GM12892 (cell line): ENCODE measurements around the gene IL17B.
A peak's percentile ranks its signal among the peaks of the same experiment; 100 is the strongest.

Experiments
- DNase-seq: peaks from one replicate; pipeline ENCODE4 v3.0.0; 2011; ENCODE audit not compliant: insufficient read length
- FAIRE-seq: peaks from 2 replicates; lab custom pipeline; 2011; peaks lifted over from hg19 to GRCh38; lab: Jason Lieb, UNC
- POLR2A ChIP-seq: IDR thresholded peaks from 2 replicates; pipeline ENCODE4 v1.6.1; 2011; ENCODE audit warnings: low read depth, low read length, control low read depth
- POLR2AphosphoS5 ChIP-seq: IDR thresholded peaks from 2 replicates; pipeline ENCODE4 v1.6.1; 2011; ENCODE audit warnings: low read depth, low read length, control low read depth
- TAF1 ChIP-seq: IDR thresholded peaks from 2 replicates; pipeline ENCODE4 v1.6.1; 2011; ENCODE audit warnings: low read depth, mild to moderate bottlenecking, control low read depth, low read length, borderline replicate concordance

The IL17B gene

GRCh38 chr5:149367972-149368645 lies 11.0 kb downstream of the IL17B start:
- no peak for TF ChIP-seq POLR2A
- TF ChIP-seq POLR2AphosphoS5: no peak
- no peak for TF ChIP-seq TAF1
- FAIRE-seq: no peak
- no peak for DNase-seq

GRCh38 chr5:149367249-149367971 lies 11.7 kb downstream of the IL17B start:
- no peak for TF ChIP-seq TAF1
- no peak for TF ChIP-seq POLR2AphosphoS5
- no peak for TF ChIP-seq POLR2A
- DNase-seq: peak; percentile 62
- FAIRE-seq: peak; percentile 65

GRCh38 chr5:149366169-149366729 lies 12.8 kb downstream of the IL17B start:
- FAIRE-seq: no peak
- TF ChIP-seq POLR2A (no peak), TAF1 (no peak), POLR2AphosphoS5 (no peak)
- no peak for DNase-seq

- TF ChIP-seq POLR2AphosphoS5 (no peak), TAF1 (no peak), POLR2A (no peak)
- FAIRE-seq (no peak), DNase-seq (no peak)
These were observed 13.7 kb downstream of the IL17B start for GRCh38 chr5:149365418-149365817.

GRCh38 chr5:149364719-149365118 lies 14.4 kb downstream of the IL17B start:
- TF ChIP-seq POLR2AphosphoS5 (no peak), TAF1 (no peak), POLR2A (no peak)
- FAIRE-seq (no peak), DNase-seq (no peak)

- FAIRE-seq: no peak
- no peak for DNase-seq
These were observed 15.2 kb downstream of the IL17B start for GRCh38 chr5:149363936-149364335.

GRCh38 chr5:149363358-149363757 lies 15.7 kb downstream of the IL17B start:
- FAIRE-seq (no peak), DNase-seq (no peak)
- no peak for TF ChIP-seq TAF1
- TF ChIP-seq POLR2A: no peak
- TF ChIP-seq POLR2AphosphoS5: no peak

More at GRCh38 chr5:149363936-149364335, 15.2 kb downstream of the IL17B start:
- no peak for TF ChIP-seq TAF1
- TF ChIP-seq POLR2AphosphoS5: no peak
- TF ChIP-seq POLR2A: no peak

GRCh38 chr5:149362541-149362940 lies 16.6 kb downstream of the IL17B start:
- DNase-seq: no peak
- TF ChIP-seq POLR2AphosphoS5: no peak
- no peak for TF ChIP-seq TAF1
- TF ChIP-seq POLR2A: no peak
- no peak for FAIRE-seq

- FAIRE-seq: no peak
- TF ChIP-seq TAF1 (no peak), POLR2AphosphoS5 (no peak), POLR2A (no peak)
- DNase-seq: no peak
These were observed 18.8 kb downstream of the IL17B start for GRCh38 chr5:149360272-149360671.

- DNase-seq (no peak), FAIRE-seq (no peak)
- TF ChIP-seq POLR2A: no peak
- no peak for TF ChIP-seq POLR2AphosphoS5
- TF ChIP-seq TAF1: no peak
These were observed 20.1 kb downstream of the IL17B start for GRCh38 chr5:149358868-149359495.

- DNase-seq (no peak), FAIRE-seq (no peak)
These were observed 20.8 kb downstream of the IL17B start for GRCh38 chr5:149358294-149358651.

More at GRCh38 chr5:149358294-149358651, 20.8 kb downstream of the IL17B start:
- no peak for TF ChIP-seq TAF1
- no peak for TF ChIP-seq POLR2AphosphoS5
- TF ChIP-seq POLR2A: no peak
